ENCODE results near the gene TAF4.

GRCh38 chr20:61982951-61983315 lies 82.7 kb downstream of the TAF4 start:
- TF ChIP-seq CTCF (IDR thresholded peaks at IDR 0.05) (no peak), POLR2A (IDR thresholded peaks at IDR 0.05) (no peak)

All from vagina (tissue), 2 donors.